ENCODE data around the gene FBXO10.
"Not testable (repeated sequence)": the region's sequence is repeated elsewhere in the genome, so short reads cannot be mapped to it uniquely, and the experiment has no call there.

Gene FBXO10

GRCh38 chr9:37514999-37515398, 61.2 kb downstream of the FBXO10 start:
- no peaks in the 10 kb centered on the region for H3K36me3 ChIP-seq (ENCODE audit: control insufficient read depth, insufficient read depth, low read length)
- H3K4me1 ChIP-seq: no peaks in the 10 kb centered on the region
- H3K9ac ChIP-seq: no peak overlapping the region
- no peaks in the 10 kb centered on the region for H3K27me3 ChIP-seq (ENCODE audit: control insufficient read depth, insufficient read depth, low read length)
- H2AFZ ChIP-seq: no peak overlapping the region
- TF ChIP-seq, protein P1, sequence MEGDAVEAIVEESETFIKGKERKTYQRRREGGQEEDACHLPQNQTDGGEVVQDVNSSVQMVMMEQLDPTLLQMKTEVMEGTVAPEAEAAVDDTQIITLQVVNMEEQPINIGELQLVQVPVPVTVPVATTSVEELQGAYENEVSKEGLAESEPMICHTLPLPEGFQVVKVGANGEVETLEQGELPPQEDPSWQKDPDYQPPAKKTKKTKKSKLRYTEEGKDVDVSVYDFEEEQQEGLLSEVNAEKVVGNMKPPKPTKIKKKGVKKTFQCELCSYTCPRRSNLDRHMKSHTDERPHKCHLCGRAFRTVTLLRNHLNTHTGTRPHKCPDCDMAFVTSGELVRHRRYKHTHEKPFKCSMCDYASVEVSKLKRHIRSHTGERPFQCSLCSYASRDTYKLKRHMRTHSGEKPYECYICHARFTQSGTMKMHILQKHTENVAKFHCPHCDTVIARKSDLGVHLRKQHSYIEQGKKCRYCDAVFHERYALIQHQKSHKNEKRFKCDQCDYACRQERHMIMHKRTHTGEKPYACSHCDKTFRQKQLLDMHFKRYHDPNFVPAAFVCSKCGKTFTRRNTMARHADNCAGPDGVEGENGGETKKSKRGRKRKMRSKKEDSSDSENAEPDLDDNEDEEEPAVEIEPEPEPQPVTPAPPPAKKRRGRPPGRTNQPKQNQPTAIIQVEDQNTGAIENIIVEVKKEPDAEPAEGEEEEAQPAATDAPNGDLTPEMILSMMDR (IDR thresholded peaks at IDR 0.05): no peak
- H3K27ac ChIP-seq: no peak overlapping the region
- H3K4me3 ChIP-seq (ENCODE audit: low read depth, low read length): no peak overlapping the region
- H3K4me2 ChIP-seq (ENCODE audit: low read length): no peak overlapping the region
- no peaks in the 10 kb centered on the region for H3K9me3 ChIP-seq (ENCODE audit: control insufficient read depth, low read length)
- no peaks in the 10 kb centered on the region for H3K79me2 ChIP-seq

GRCh38 chr9:37514415-37514814, 61.8 kb downstream of the FBXO10 start:
- H3K9ac ChIP-seq; H3K27me3 ChIP-seq (ENCODE audit: control insufficient read depth, insufficient read depth, low read length); H2AFZ ChIP-seq; H3K79me2 ChIP-seq; H3K4me2 ChIP-seq (ENCODE audit: low read length); H3K4me1 ChIP-seq; H3K9me3 ChIP-seq (ENCODE audit: control insufficient read depth, low read length); H3K27ac ChIP-seq; H3K36me3 ChIP-seq (ENCODE audit: control insufficient read depth, insufficient read depth, low read length); H3K4me3 ChIP-seq (ENCODE audit: low read depth, low read length): not testable (repeated sequence)

GRCh38 chr9:37512437-37512836, 63.7 kb downstream of the FBXO10 start:
- no peak overlapping the region for H3K27ac ChIP-seq
- no peaks in the 10 kb centered on the region for H3K79me2 ChIP-seq
- no peaks in the 10 kb centered on the region for H3K27me3 ChIP-seq (ENCODE audit: control insufficient read depth, insufficient read depth, low read length)
- H2AFZ ChIP-seq: no peak overlapping the region
- no peaks in the 10 kb centered on the region for H3K4me1 ChIP-seq
- H3K4me3 ChIP-seq (ENCODE audit: low read depth, low read length): no peak overlapping the region
- H3K9ac ChIP-seq: no peak overlapping the region
- TF ChIP-seq, protein P1 (IDR thresholded peaks at IDR 0.05): no peak
- no peaks in the 10 kb centered on the region for H3K9me3 ChIP-seq (ENCODE audit: control insufficient read depth, low read length)
- H3K36me3 ChIP-seq (ENCODE audit: control insufficient read depth, insufficient read depth, low read length): no peaks in the 10 kb centered on the region
- H3K4me2 ChIP-seq (ENCODE audit: low read length): no peak overlapping the region

GRCh38 chr9:37511016-37512010, 64.9 kb downstream of the FBXO10 start:
- Histone ChIP-seq H3K36me3 (ENCODE audit: control insufficient read depth, insufficient read depth, low read length) (no peaks in the 10 kb centered on the region), H3K27me3 (ENCODE audit: control insufficient read depth, insufficient read depth, low read length) (no peaks in the 10 kb centered on the region), H2AFZ (no peak overlapping the region), H3K9me3 (ENCODE audit: control insufficient read depth, low read length) (no peaks in the 10 kb centered on the region), H3K27ac (no peak overlapping the region), H3K4me3 (ENCODE audit: low read depth, low read length) (no peak overlapping the region), H3K9ac (no peak overlapping the region), H3K4me2 (ENCODE audit: low read length) (no peak overlapping the region), H3K4me1 (no peaks in the 10 kb centered on the region), H3K79me2 (no peaks in the 10 kb centered on the region)
- TF ChIP-seq, protein P1 (IDR thresholded peaks at IDR 0.05): no peak

GRCh38 chr9:37510053-37510452, 66.1 kb downstream of the FBXO10 start:
- not testable (repeated sequence) for H2AFZ ChIP-seq; H3K4me2 ChIP-seq (ENCODE audit: low read length); H3K36me3 ChIP-seq (ENCODE audit: control insufficient read depth, insufficient read depth, low read length); H3K9ac ChIP-seq; H3K4me3 ChIP-seq (ENCODE audit: low read depth, low read length); H3K27me3 ChIP-seq (ENCODE audit: control insufficient read depth, insufficient read depth, low read length); H3K79me2 ChIP-seq; H3K4me1 ChIP-seq; H3K9me3 ChIP-seq (ENCODE audit: control insufficient read depth, low read length); H3K27ac ChIP-seq
